Measurements from ENCODE around the gene ZDHHC20.
"Not testable (repeated sequence)": the region's sequence is repeated elsewhere in the genome, so short reads cannot be mapped to it uniquely, and the experiment has no call there.

Gene ZDHHC20

GRCh38 chr13:21435687-21436151 lies 23.4 kb downstream of the ZDHHC20 start:
- peak; percentile 40 for DNase-seq

GRCh38 chr13:21435231-21435630 lies 23.9 kb downstream of the ZDHHC20 start:
- DNase-seq, result no peak

- DNase-seq, result no peak
These were observed 24.5 kb downstream of the ZDHHC20 start for GRCh38 chr13:21434588-21434987.

DNA sequence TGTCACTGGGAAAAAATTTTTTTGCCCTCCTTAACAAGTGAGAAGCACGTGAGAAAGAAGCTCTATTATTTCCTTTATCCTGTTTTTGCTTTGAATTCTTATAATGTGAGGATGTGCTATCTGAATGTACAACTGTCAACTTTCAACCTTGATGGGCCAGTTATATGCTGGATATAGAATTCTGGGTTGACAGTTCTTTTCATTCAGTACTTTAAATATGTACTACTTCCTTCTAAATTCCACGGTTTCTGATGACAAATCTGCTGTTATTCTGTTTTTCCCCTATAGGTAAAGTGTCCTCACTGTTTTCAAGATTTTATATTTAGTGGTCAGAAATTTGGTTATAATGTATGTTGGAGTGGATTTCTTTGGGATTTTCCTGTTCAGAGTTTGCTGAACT lies 29.9 kb downstream of the ZDHHC20 start:
- no peak for DNase-seq

GRCh38 chr13:21427741-21428140 lies 31.4 kb downstream of the ZDHHC20 start:
- no peak for DNase-seq

DNA sequence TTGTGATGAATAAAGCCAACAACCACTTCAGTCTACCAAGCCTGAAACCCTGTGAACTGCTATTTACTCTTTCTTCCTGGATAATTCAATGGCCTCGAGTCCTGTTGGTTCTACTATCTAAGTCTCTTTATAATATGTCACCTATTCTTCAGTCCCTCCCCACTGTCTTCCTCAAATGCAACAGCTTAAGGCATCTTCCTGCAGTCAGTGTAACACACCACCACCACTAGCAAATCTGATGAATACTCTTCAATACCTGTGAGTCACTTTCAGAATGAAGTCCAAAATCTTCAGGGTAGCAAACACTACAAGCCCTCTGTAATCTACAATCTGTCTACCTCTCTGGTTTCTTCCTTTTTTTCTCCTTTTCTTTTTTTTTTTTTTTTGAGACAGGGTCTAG lies 32.9 kb downstream of the ZDHHC20 start:
- no peak for DNase-seq

DNA sequence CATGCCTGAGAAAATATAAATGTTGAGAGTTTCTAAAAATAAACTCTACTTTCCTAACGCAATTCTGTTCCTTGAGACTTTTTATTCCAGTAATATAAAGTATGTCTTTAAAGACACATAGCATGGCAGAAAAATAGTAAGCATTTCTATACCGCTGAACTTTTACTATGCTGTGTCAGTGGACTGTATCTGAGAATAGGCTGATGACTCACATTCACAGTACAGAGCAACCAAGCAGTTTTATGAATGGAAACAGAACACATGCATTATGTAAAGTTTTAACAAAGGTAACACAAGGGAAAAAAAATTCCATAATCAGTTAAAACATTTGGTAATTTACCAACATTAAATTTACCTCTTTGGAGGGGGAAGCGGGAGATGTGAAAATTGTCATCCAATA lies 38.4 kb downstream of the ZDHHC20 start:
- peak; percentile 14 for DNase-seq

- peak; percentile 5 for DNase-seq
These were observed 46.1 kb downstream of the ZDHHC20 start for GRCh38 chr13:21413013-21413412.

DNA sequence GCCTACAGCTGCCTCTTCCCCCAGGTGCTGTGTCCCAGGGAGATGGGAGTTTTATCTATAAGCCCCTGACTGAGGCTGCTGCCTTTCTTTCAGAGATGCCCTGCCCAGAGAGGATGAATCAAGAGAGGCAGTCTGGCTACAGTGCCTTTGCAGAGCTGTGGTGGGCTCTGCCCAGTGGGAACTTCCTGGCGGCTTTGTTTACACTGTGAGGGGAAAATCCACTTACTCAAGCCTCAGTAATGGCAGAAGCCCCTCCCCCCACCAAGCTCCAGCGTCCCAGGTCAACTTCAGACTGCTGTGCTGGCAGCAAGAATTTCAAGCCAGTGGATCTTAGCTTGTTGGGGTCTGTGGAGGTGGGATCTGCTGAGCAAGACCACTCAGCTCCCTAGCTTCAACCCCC lies 48.6 kb downstream of the ZDHHC20 start:
- DNase-seq, result peak; percentile 2

DNA sequence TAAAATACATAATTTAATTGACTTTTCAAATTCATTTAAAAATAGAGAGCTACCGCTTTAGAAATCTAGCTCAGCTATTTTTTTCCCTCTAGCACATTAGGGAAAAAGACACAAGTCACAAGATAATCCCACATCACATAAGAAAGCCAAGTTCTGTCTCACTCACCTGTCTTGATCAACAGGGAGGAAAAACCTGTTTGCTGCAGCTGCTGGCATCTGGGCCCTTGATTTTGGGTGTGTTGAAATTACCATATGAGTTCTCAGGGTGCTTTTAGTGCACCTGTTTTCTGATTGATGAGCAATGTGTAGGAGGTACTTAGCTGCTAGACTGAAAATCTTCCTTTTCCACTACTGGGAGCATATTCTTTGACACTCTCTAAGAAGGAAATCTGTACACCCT lies 53.8 kb downstream of the ZDHHC20 start:
- DNase-seq, result no peak

DNA sequence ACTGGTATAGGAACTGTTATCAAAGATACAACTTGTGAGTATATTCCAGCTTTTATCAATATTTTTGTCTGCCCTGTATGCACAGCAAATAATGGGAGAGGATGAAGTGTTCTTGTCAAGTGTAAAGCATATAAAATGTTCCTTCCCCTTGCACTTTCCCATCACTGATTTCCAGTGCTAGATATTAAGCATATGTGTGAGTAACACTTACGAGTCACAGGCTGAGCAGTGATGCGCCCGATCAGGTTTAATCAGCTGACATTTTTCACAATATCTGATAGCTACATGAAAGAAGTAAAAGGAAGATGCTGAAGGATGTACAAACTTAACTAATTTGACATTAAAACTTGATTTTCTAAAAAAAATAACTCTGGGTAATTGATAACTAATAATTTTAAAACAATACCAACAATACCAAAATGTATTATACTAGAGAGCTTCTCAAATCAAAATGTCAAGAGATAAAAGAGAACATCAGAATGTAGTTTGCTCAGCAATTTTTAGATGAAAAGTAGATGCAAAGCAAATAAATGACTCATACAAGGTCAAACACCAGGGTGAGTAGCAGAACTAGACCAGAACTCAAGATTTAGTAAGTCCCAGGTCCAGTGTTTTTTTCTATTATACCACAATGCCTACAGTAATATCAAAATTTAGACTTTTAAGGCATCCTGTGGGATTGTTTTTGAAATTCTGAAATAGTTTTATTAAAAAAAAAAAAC lies 56.4 kb downstream of the ZDHHC20 start:
- DNase-seq, result peak; percentile 34

- peak; percentile 9 for DNase-seq
These were observed 59.4 kb downstream of the ZDHHC20 start for GRCh38 chr13:21399741-21400140.

- DNase-seq, result no peak
These were observed 63.1 kb downstream of the ZDHHC20 start for GRCh38 chr13:21395953-21396352.

GRCh38 chr13:21389124-21389523 lies 70.0 kb downstream of the ZDHHC20 start:
- no peak for DNase-seq

GRCh38 chr13:21385710-21386109 lies 73.4 kb downstream of the ZDHHC20 start:
- DNase-seq, result no peak

GRCh38 chr13:21383090-21383489 lies 76.0 kb downstream of the ZDHHC20 start:
- no peak for DNase-seq

DNA sequence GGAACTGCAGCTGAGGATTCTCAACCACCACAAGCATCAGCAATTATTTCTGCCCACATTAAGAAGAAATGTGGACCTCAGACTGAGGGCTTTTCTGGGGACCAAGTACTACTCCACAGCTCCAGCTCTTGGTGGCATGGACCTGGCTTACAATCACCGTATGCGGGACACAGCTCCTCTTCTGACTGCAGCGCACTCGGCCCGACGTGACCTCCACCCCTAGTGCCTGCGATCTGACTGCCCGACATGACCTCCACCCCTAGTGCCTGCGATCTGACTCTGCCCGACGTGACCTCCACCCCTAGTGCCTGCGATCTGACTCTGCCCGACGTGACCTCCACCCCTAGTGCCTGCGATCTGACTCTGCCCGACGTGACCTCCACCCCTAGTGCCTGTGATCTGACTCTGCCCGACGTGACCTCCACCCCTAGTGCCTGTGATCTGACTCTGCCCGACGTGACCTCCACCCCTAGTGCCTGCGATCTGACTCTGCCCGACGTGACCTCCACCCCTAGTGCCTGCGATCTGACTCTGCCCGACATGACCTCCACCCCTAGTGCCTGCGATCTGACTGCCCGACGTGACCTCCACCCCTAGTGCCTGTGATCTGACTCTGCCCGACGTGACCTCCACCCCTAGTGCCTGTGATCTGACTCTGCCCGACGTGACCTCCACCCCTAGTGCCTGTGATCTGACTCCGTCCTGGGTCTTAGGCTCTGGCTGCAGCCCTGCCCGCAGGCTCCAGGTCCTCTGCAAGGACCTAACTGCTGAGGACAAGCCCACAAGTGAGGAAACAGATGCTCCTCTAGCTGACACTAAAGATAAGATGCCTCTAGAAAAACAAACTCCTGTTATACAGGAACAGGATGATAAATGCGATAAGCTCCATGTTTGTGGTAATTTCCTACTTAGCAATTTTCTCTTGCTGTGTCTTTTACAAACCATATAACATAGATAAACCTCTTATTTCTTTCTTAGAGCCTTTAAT lies 81.8 kb downstream of the ZDHHC20 start:
- not testable (repeated sequence) for DNase-seq

DNA sequence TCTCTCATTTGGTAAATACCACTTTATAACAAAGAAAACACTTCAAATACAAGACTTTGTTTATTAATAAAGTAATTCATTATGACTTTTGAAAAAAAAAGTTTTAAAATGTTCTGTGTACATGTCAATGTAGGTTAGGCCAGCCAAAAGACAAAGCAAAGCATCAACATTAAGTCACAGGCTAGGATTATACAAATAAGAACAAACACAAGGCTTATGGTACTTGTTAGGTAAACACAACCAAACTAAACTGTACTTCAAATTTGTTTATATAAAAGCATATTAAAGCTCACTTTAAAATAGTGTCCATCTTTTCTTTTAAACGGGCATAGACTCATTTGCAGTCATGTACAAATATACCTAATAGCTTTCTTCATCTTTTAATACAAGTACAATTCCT lies 86.6 kb downstream of the ZDHHC20 start:
- DNase-seq, result no peak

DNA sequence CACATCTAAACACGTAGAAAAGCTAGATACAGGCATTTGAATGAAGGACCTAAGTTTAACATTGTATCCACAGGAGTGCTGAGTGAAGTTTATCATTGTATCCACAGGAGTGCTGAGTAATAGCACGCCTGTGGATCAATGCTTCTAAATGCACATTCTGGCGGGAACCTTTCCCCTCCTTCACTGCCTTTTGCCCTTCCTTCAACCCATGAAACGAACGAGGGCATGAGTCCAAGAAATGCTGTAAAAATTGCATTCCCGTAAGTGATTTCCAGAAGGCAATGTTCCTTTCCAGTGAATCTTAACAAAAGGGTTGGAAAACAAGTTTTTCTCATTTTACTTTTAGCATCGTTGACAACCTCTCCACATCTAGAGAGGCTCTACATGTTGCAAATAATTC lies 88.1 kb downstream of the ZDHHC20 start:
- peak; percentile 7 for DNase-seq

GRCh38 chr13:21365574-21365973 lies 93.5 kb downstream of the ZDHHC20 start:
- DNase-seq, result no peak

- DNase-seq, result no peak
These were observed 94.2 kb downstream of the ZDHHC20 start for GRCh38 chr13:21364916-21365315.

GRCh38 chr13:21364357-21364756 lies 94.7 kb downstream of the ZDHHC20 start:
- no peak for DNase-seq

DNA sequence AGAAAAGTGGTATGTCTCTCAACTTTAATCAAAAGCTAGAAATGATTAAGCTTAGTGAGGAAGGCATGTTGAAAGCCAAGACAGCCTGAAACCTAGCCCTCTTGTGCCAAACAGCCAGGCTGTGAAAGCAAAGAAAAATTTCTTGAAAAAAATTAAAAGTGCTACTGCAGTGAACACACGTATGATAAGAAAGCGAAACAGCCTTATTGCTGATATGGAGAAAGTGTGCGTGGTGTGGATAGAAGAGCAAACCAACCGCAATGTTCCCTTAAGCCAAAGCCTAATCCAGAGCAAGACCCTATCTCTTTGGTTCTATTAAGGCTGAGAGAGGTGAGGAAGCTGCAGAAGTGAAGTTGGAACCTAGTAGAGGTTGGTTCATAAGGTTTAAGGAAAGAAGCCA lies 96.4 kb downstream of the ZDHHC20 start:
- DNase-seq, result no peak

GRCh38 chr13:21361706-21362105 lies 97.4 kb downstream of the ZDHHC20 start:
- no peak for DNase-seq

All from fibroblast of skin of abdomen (primary cell).